ENCODE measurements around the gene IRS1. TPM values are rescaled to one million over a fixed set of nuclear protein-coding genes. Genes with fewer than 3 reads are reported as not detected.

IRS1 gene
- total RNA-seq, 6 experiments from 2014 or later = 9.0 to 24.4 (median 15.8) TPM

DNA sequence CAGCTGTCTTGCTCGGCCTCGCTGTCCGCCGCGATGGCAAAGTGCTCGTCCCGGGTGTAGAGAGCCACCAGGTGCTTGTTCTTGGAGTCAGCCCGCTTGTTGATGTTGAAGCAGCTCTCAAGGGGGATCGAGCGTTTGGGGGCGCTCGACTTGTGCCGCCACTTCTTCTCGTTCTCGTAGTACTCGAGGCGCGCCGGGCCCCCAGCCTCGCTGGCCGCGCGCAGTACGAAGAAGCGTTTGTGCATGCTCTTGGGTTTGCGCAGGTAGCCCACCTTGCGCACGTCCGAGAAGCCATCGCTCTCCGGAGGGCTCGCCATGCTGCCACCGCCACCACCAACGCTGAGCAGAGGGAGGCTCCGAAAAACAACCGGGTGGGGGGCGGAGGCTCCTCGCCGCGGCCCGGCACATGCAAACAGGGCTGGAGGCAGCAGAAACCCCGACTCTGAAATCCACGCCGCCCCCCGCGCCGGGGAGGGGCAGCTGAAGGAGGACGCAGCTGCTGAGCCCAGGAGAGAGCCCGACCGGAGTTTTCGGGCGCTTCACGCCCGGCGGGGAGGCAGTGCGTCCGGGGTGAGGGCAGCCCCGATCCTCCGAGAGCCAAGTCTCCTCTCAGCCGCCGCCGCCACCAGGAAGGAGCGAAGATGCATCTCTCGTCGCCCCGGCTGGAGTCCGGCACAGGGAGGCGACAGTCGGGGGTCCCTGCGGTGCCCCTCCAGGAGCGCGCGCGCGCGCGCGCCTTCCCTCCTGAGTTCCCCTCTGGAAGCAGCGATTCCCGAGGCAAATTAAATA, 1.0 kb downstream of the IRS1 start:
- Histone ChIP-seq H3K9me3 (no peaks in the 10 kb centered on the region), H3K4me1 (peaks cover 0 to 19% (median 9%) of the 10 kb centered on the region in 4 donors), H3K27ac (peak overlapping the region; percentile 91 to 99 (median 98)), H3K36me3 (no peaks in the 10 kb centered on the region), H3K27me3 (no peaks in the 10 kb centered on the region), H3K4me3 (peak overlapping the region; percentile 63 to 74 (median 73))
- TF ChIP-seq, protein P1, sequence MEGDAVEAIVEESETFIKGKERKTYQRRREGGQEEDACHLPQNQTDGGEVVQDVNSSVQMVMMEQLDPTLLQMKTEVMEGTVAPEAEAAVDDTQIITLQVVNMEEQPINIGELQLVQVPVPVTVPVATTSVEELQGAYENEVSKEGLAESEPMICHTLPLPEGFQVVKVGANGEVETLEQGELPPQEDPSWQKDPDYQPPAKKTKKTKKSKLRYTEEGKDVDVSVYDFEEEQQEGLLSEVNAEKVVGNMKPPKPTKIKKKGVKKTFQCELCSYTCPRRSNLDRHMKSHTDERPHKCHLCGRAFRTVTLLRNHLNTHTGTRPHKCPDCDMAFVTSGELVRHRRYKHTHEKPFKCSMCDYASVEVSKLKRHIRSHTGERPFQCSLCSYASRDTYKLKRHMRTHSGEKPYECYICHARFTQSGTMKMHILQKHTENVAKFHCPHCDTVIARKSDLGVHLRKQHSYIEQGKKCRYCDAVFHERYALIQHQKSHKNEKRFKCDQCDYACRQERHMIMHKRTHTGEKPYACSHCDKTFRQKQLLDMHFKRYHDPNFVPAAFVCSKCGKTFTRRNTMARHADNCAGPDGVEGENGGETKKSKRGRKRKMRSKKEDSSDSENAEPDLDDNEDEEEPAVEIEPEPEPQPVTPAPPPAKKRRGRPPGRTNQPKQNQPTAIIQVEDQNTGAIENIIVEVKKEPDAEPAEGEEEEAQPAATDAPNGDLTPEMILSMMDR (IDR thresholded peaks at IDR 0.05) = peak in 2 of 4 donors; percentile 7 to 16
- no peak for TF ChIP-seq POLR2A (IDR thresholded peaks at IDR 0.05)
- WGBS (ENCODE audit: insufficient coverage, low coverage, low lambda C conversion rate, missing lambda C conversion rate) = 7% methylated on average over 5 of the region's 80 CpGs
- intact Hi-C loops (cut with DNase I) = loop anchor here (10.0 kb wide), 3 partner anchors 54 to 134 kb away; no protein-coding TSS in a partner anchor
- ATAC-seq = no peak
- DNase-seq = peak; percentile 53 to 71 (median 58)

GRCh38 chr2:226797989-226798421, 1.6 kb downstream of the IRS1 start:
- 53% methylated on average over 4 of the region's 23 CpGs for WGBS (ENCODE audit: insufficient coverage, low coverage, low lambda C conversion rate, missing lambda C conversion rate)
- intact Hi-C loops (cut with DNase I) = loop anchor here (10.0 kb wide), 3 partner anchors 53 to 133 kb away; no protein-coding TSS in a partner anchor
- Histone ChIP-seq H3K27ac (peak overlapping the region; percentile 91 to 99 (median 98)), H3K4me3 (peak overlapping the region; percentile 63 to 74 (median 73)), H3K36me3 (no peaks in the 10 kb centered on the region), H3K4me1 (peaks cover 0 to 24% (median 9%) of the 10 kb centered on the region in 4 donors), H3K27me3 (no peaks in the 10 kb centered on the region), H3K9me3 (no peaks in the 10 kb centered on the region)
- DNase-seq (peak in 1 of 3 donors; percentile 30), ATAC-seq (no peak)
- TF ChIP-seq POLR2A (IDR thresholded peaks at IDR 0.05) = no peak
- TF ChIP-seq, protein P1 (IDR thresholded peaks at IDR 0.05) = no peak

GRCh38 chr2:226797289-226797988, 2.2 kb downstream of the IRS1 start:
- peak; percentile 64 to 80 (median 73) for DNase-seq
- no peaks in the 10 kb centered on the region for H3K36me3 ChIP-seq
- ATAC-seq = peak in 3 of 4 donors; percentile 0 to 2 (median 0)
- H3K9me3 ChIP-seq = no peaks in the 10 kb centered on the region
- H3K27ac ChIP-seq = peak overlapping the region; percentile 91 to 99 (median 98)
- no peak for TF ChIP-seq POLR2A (IDR thresholded peaks at IDR 0.05)
- TF ChIP-seq, protein P1 (IDR thresholded peaks at IDR 0.05) = no peak
- H3K4me3 ChIP-seq = peak overlapping the region; percentile 63 to 74 (median 73)
- intact Hi-C loops (cut with DNase I) = loop anchor here (10.0 kb wide), 3 partner anchors 53 to 133 kb away; no protein-coding TSS in a partner anchor
- H3K4me1 ChIP-seq = peaks cover 0 to 24% (median 9%) of the 10 kb centered on the region in 4 donors
- 20% methylated on average over 1 of the region's 50 CpGs for WGBS (ENCODE audit: insufficient coverage, low coverage, low lambda C conversion rate, missing lambda C conversion rate)
- no peaks in the 10 kb centered on the region for H3K27me3 ChIP-seq

- no peaks in the 10 kb centered on the region for H3K9me3 ChIP-seq
- peaks cover 0 to 18% (median 7%) of the 10 kb centered on the region in 4 donors for H3K4me1 ChIP-seq
- no peaks in the 10 kb centered on the region for H3K27me3 ChIP-seq
- no peak for TF ChIP-seq POLR2A (IDR thresholded peaks at IDR 0.05)
- TF ChIP-seq, protein P1 (IDR thresholded peaks at IDR 0.05) = peak; percentile 66 to 74 (median 69)
- peak overlapping the region; percentile 63 to 74 (median 73) for H3K4me3 ChIP-seq
- ATAC-seq (peak; percentile 3 to 26 (median 12)), DNase-seq (peak; percentile 49 to 74 (median 67))
- WGBS (ENCODE audit: insufficient coverage, low coverage, low lambda C conversion rate, missing lambda C conversion rate) = 24% methylated on average over 5 of the region's 17 CpGs
- H3K27ac ChIP-seq = peak overlapping the region; percentile 91 to 99 (median 98)
- intact Hi-C loops (cut with DNase I) = loop anchor here (10.0 kb wide), 3 partner anchors 52 to 132 kb away; no protein-coding TSS in a partner anchor
- H3K36me3 ChIP-seq = no peaks in the 10 kb centered on the region
Observed at GRCh38 chr2:226796840-226797288, 2.8 kb downstream of the IRS1 start.
